AG04450 (cell line): Measurements from ENCODE around the gene STK33. TPM values are rescaled to one million over a fixed set of nuclear protein-coding genes. Genes with fewer than 3 reads are reported as not detected.
"Not testable (repeated sequence)": the region's sequence is repeated elsewhere in the genome, so short reads cannot be mapped to it uniquely, and the experiment has no call there.

ENCODE experiments used
- CTCF ChIA-PET: fragments of 300-600, 350-600 bp; formaldehyde crosslinking; extraction: SDS; loops from one replicate; lab custom pipeline; 2022; ENCODE audit warnings: antibody characterized with exemption, inconsistent platforms; lab: Charles Lee
- POLR2A ChIA-PET: fragments of 350-600 bp; formaldehyde crosslinking; extraction: SDS; loops from one replicate; lab custom pipeline; 2021; ENCODE audit warnings: antibody characterized with exemption, inconsistent platforms; lab: Yijun Ruan, JAX
- DNase-seq: peaks from one replicate; pipeline ENCODE4 v3.0.0-alpha.2; 2011; ENCODE audit warnings: low read depth, low spot score
- H3K27ac ChIP-seq: one replicate; pipeline ENCODE4 v1.5.1; 2012; ENCODE audit warnings: low read depth, low read length, control low read depth
- H3K27me3 ChIP-seq: one replicate; pipeline ENCODE4 v1.6.0; 2012; ENCODE audit warnings: low read length; ENCODE audit not compliant: control insufficient read depth, insufficient read depth
- H3K4me3 ChIP-seq: 2 replicates; pipeline ENCODE4 v1.5.1; 2011; ENCODE audit warnings: mild to moderate bottlenecking, low read depth, low read length, control low read depth
- H3K9me3 ChIP-seq: 2 replicates; pipeline ENCODE4 v1.5.1; 2012; ENCODE audit warnings: low read length; ENCODE audit not compliant: control insufficient read depth, insufficient read depth
- CTCF ChIP-seq: IDR thresholded peaks from 2 replicates; pipeline ENCODE4 v1.5.1; 2011; ENCODE audit warnings: low read depth, low read length, control low read depth, inconsistent platforms
- polyA plus RNA-seq: library from polyadenylated mRNA; depleted of rRNA; stranded (reverse); fragments of >200 nt; gene quantifications from 2 replicates; pipeline ENCODE4 v1.2.3, GENCODE V29; 2011

The STK33 gene
- polyA plus RNA-seq, 1 experiment, result 8.3 TPM

GRCh38 chr11:8487261-8487660, 106.8 kb downstream of the STK33 start:
- CTCF ChIA-PET, result no interaction called here
- Histone ChIP-seq H3K27ac (no peak overlapping the region), H3K4me3 (no peak overlapping the region), H3K9me3 (peaks cover 9% of the 10 kb centered on the region), H3K27me3 (no peaks in the 10 kb centered on the region)
- no peak for TF ChIP-seq CTCF
- POLR2A ChIA-PET, result no interaction called here
- no peak for DNase-seq

GRCh38 chr11:8484251-8484650, 109.8 kb downstream of the STK33 start:
- Histone ChIP-seq H3K27ac (no peak overlapping the region), H3K27me3 (no peaks in the 10 kb centered on the region), H3K4me3 (no peak overlapping the region), H3K9me3 (no peaks in the 10 kb centered on the region)
- ChIA-PET CTCF (no interaction called here), POLR2A (no interaction called here)
- TF ChIP-seq CTCF, result no peak
- DNase-seq, result no peak

GRCh38 chr11:8480858-8481257, 113.2 kb downstream of the STK33 start:
- ChIA-PET CTCF (no interaction called here), POLR2A (no interaction called here)
- no peaks in the 10 kb centered on the region for H3K9me3 ChIP-seq
- no peak for DNase-seq
- no peak for TF ChIP-seq CTCF
- H3K4me3 ChIP-seq, result no peak overlapping the region
- no peaks in the 10 kb centered on the region for H3K27me3 ChIP-seq
- H3K27ac ChIP-seq, result no peak overlapping the region

GRCh38 chr11:8477680-8478079, 116.3 kb downstream of the STK33 start:
- TF ChIP-seq CTCF, result no peak
- no peak overlapping the region for H3K4me3 ChIP-seq
- DNase-seq, result no peak
- ChIA-PET CTCF (no interaction called here), POLR2A (no interaction called here)
- no peaks in the 10 kb centered on the region for H3K27me3 ChIP-seq
- no peaks in the 10 kb centered on the region for H3K9me3 ChIP-seq
- H3K27ac ChIP-seq, result no peak overlapping the region

- H3K9me3 ChIP-seq, result no peaks in the 10 kb centered on the region
- no peak for TF ChIP-seq CTCF
- ChIA-PET CTCF (no interaction called here), POLR2A (no interaction called here)
- no peak overlapping the region for H3K4me3 ChIP-seq
- no peak overlapping the region for H3K27ac ChIP-seq
- no peak for DNase-seq
- H3K27me3 ChIP-seq, result no peaks in the 10 kb centered on the region
These were observed 116.9 kb downstream of the STK33 start for GRCh38 chr11:8477151-8477550.

GRCh38 chr11:8467806-8468205, 126.2 kb downstream of the STK33 start:
- H3K9me3 ChIP-seq, CTCF ChIA-PET, DNase-seq, H3K27me3 ChIP-seq, POLR2A ChIA-PET, H3K4me3 ChIP-seq, H3K27ac ChIP-seq: not testable (repeated sequence)

- DNase-seq, H3K27ac ChIP-seq, CTCF ChIA-PET, POLR2A ChIA-PET, H3K9me3 ChIP-seq, H3K27me3 ChIP-seq, H3K4me3 ChIP-seq: not testable (repeated sequence)
These were observed 126.7 kb downstream of the STK33 start for GRCh38 chr11:8467356-8467755.

- H3K27ac ChIP-seq, CTCF ChIA-PET, DNase-seq, H3K9me3 ChIP-seq, H3K27me3 ChIP-seq, POLR2A ChIA-PET, H3K4me3 ChIP-seq: not testable (repeated sequence)
These were observed 127.1 kb downstream of the STK33 start for GRCh38 chr11:8466884-8467283.
